ENCODE results near the gene TEX11. TPM values are rescaled to one million over a fixed set of nuclear protein-coding genes. Genes with fewer than 3 reads are reported as not detected.

The TEX11 gene
- total RNA-seq = not detected in 2 replicates

GRCh38 chrX:70908541-70908940 lies at the start of gene TEX11:
Gene TEX11 (minus strand): TSS chrX:70908711. CDS start chrX:70907789, 922 bp downstream.

Other genes starting within 250 kb of the TEX11 start
- gene SLC7A3, start 22.4 kb upstream of the TEX11 start, total RNA-seq = not detected in 2 replicates
- gene SNX12, start 159.6 kb upstream of the TEX11 start, total RNA-seq = 67.9 and 73.6 TPM in 2 replicates
- 6.1 and 9.6 TPM in 2 replicates for gene FOXO4, start 187.1 kb upstream of the TEX11 start, total RNA-seq
- not detected in 2 replicates for gene CXorf65, start 198.0 kb upstream of the TEX11 start, total RNA-seq
- gene IL2RG, start 202.9 kb upstream of the TEX11 start, total RNA-seq = not detected in 2 replicates
- 38.4 and 39.6 TPM in 2 replicates for gene MED12, start 209.9 kb upstream of the TEX11 start, total RNA-seq
- gene NLGN3, start 236.1 kb upstream of the TEX11 start, total RNA-seq = 0.26 and 0.39 TPM in 2 replicates

Data from smooth muscle cell of the pulmonary artery (primary cell).